GM10847 (cell line): ENCODE data around the gene PRKAB1.

ENCODE experiments used
- POLR2A ChIP-seq: IDR thresholded peaks from 2 replicates; pipeline ENCODE4 v1.6.1; 2011; ENCODE audit not compliant: insufficient read length; ENCODE audit errors: extremely low read depth

PRKAB1 gene

GRCh38 chr12:119652665-119653064 lies 15.3 kb upstream of the PRKAB1 start:
- no peak for TF ChIP-seq POLR2A

DNA sequence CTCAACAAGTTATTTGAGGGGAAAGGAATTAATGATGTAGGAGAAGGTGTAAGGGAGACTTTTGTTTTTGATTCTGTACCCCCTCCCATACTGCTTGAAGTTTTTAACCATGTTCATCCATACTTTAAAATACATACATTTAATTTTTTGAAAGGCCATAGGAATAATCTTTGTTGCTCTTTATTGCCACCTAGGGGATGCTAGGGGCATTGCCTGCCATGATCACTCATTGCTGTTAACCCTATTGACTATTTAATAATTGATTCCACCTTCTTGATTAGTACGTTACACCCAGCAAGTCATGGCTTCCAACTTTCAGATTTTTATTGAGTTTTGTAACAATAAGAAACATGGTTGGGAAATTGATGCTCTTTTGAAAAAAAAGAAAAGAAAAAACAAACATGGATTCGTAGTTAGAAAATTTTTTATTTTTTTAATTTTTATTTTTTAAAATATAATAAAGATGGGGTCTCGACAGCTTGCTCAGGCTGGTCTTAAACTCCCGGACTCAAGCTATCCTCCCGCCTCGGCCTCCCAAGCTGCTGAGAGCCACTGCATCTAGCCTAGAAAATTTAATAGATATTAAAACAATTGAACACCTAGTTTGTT lies 8.5 kb upstream of the PRKAB1 start:
- TF ChIP-seq POLR2A: no peak

GRCh38 chr12:119660076-119660475 lies 7.9 kb upstream of the PRKAB1 start:
- no peak for TF ChIP-seq POLR2A

GRCh38 chr12:119661882-119662281 lies 6.1 kb upstream of the PRKAB1 start:
- no peak for TF ChIP-seq POLR2A

DNA sequence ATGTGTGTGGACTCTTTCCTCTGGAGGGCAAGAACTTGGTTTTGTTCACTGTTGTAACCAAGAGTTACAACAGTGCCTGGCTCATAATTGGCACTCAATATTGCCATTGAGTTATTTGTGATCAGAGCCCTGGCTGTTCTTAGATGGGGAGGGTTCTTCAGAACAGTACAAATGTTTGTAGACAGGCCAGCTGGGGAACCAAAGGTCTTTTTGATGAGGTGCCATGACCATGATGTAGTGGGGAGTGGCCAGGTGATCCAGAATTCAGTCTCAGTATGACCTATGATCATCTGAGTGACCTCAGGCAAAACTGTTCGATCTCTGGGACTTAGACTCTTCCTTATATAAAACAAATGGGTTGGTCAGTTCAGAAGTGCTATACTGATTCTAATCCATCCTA lies 3.3 kb upstream of the PRKAB1 start:
- no peak for TF ChIP-seq POLR2A

DNA sequence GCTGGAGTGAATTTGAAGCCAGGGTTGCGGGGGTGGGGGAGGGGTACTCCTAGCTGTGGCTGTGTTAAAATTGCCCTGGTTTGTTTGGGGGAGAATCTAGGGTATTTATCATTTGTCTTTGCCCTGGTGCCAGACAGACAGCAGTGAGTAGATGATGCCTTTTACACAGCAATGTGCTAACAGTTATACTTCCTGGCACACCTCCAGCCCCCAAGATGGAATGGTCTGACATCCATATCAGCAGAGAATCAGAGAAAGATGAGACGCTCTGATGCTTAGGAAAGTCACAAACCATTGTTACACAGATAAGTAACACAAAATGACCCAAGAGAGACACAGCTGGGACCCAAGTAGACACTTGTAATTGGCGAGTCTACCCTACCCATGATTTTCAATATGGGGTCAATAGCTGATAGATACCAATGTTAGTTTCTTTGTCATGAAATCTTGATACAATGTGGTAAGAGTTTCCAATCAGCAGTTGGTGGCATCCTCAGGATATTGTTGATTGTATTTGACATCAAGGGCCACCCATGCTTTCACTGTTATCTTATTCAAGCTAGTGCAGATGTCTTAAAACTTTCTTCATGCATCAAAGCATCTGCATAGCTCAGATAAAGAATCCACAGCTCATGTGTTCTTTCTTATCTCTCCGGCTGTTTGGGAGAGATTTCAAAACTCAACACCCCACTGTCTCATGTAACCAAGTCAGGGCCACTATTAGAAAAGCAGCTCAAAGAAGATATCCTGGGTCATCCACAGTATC lies 2.6 kb upstream of the PRKAB1 start:
- TF ChIP-seq POLR2A: no peak

GRCh38 chr12:119666226-119666795 lies 1.6 kb upstream of the PRKAB1 start:
- TF ChIP-seq POLR2A: no peak

- TF ChIP-seq POLR2A: no peak
These were observed 895 bp upstream of the PRKAB1 start for GRCh38 chr12:119666900-119667576.

- TF ChIP-seq POLR2A: no peak
These were observed 450 bp downstream of the PRKAB1 start for GRCh38 chr12:119668324-119668841.

- TF ChIP-seq POLR2A: no peak
These were observed 2.0 kb downstream of the PRKAB1 start for GRCh38 chr12:119669744-119670472.

GRCh38 chr12:119671070-119671469 lies 3.1 kb downstream of the PRKAB1 start:
- no peak for TF ChIP-seq POLR2A

DNA sequence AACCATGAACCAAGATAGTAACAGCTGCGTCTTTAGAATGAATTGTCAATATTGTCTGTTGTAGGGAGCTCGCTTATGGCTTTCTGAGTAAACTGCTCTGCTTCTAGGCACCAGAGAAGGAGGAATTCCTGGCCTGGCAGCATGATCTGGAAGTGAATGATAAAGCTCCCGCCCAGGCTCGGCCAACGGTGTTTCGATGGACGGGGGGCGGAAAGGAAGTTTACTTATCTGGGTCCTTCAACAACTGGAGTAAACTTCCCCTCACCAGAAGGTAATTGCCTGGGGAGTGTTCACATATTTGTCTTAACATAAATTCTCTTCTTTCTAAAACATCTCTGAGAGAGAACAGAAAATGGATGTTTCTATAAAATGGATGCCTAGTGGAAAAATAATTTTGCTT lies 4.3 kb downstream of the PRKAB1 start:
- no peak for TF ChIP-seq POLR2A

DNA sequence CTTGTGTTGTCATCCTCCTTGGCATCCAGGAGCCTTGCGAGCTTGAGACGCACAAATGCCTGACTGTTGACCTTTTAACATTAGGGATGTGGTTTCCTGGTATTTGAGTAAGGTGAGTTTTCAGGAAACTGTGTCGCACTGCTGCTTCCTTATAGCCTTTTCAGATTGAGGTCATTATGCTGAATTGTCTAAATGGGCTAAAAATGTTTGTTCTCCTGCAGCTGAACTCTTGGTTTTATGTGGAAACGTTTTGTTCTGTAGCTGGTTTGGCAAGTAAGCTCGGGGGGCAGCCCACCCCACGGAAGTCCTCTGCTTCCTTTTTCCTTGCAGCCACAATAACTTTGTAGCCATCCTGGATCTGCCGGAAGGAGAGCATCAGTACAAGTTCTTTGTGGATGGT lies 5.7 kb downstream of the PRKAB1 start:
- no peak for TF ChIP-seq POLR2A

DNA sequence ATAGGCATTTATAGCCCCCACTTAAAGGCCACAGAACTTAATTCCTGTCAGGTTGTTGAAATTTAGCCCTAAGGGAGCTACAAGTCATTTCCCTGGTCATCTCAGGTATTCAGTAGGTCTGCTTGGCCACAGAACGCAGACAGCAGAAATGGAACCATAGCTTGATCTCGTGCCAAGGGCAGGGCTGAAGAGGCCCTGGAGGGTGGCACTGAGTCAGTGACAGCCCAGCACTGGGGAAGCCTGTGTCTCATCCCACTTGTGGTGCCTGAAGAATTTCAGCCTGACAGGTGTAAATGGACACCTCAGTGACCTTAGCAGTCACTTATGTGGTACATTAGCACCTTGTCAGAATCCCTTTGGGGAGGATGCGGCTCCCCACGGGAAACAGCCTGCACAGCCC lies 6.6 kb downstream of the PRKAB1 start:
- no peak for TF ChIP-seq POLR2A

GRCh38 chr12:119676022-119676421 lies 8.1 kb downstream of the PRKAB1 start:
- TF ChIP-seq POLR2A: no peak
